Fibroblast of lung (primary cell): Measurements from ENCODE around the gene GNAZ. TPM values are rescaled to one million over a fixed set of nuclear protein-coding genes. Genes with fewer than 3 reads are reported as not detected.

Source experiments
- DNase-seq, 2 donors: peaks; one replicate each; pipeline versions ENCODE4 v3.0.0 to v3.0.0-alpha.2; 2010; ENCODE audit warnings: low read depth in 2 of 2
- H2AFZ ChIP-seq: 2 replicates; pipeline ENCODE4 v1.5.1; 2012; ENCODE audit warnings: low read length, control low read depth, inconsistent platforms
- H3K27ac ChIP-seq: 2 replicates; pipeline ENCODE4 v1.5.1; 2011; ENCODE audit warnings: low read length, control low read depth; ENCODE audit not compliant: insufficient read depth
- H3K27me3 ChIP-seq: 2 replicates; pipeline ENCODE4 v1.5.1; 2011; ENCODE audit warnings: mild to moderate bottlenecking, low read length; ENCODE audit not compliant: control insufficient read depth, insufficient read depth
- H3K36me3 ChIP-seq: 2 replicates; pipeline ENCODE4 v1.5.1; 2011; ENCODE audit warnings: low read length; ENCODE audit not compliant: control insufficient read depth, insufficient read depth
- H3K4me1 ChIP-seq: 2 replicates; pipeline ENCODE4 v1.5.1; 2011; ENCODE audit warnings: low read length; ENCODE audit not compliant: control insufficient read depth, insufficient read depth; ENCODE audit errors: extremely low read depth
- H3K4me2 ChIP-seq: 2 replicates; pipeline ENCODE4 v1.5.1; 2011; ENCODE audit warnings: low read length, control low read depth; ENCODE audit not compliant: insufficient read depth; ENCODE audit errors: extremely low read depth
- H3K4me3 ChIP-seq, 4 experiments: fragments of 200-600 bp in 1 of 4; sonication (generic) in 1 of 4; replicated peaks in 1 of 4; 2 replicates each; pipeline ENCODE4 v1.5.1; 2011 to 2016; ENCODE audit warnings: low read length in 4 of 4, low read depth in 3 of 4, mild to moderate bottlenecking in 3 of 4, control low read depth in 2 of 4, inconsistent platforms in 1 of 4, mixed read lengths in 1 of 4; ENCODE audit not compliant: insufficient read depth in 1 of 4; ENCODE audit errors: control extremely low read depth in 1 of 4
- H3K79me2 ChIP-seq: 2 replicates; pipeline ENCODE4 v1.5.1; 2012; ENCODE audit warnings: mild to moderate bottlenecking, low read length, inconsistent platforms; ENCODE audit not compliant: control insufficient read depth, insufficient read depth
- H3K9ac ChIP-seq: 2 replicates; pipeline ENCODE4 v1.5.1; 2011; ENCODE audit warnings: mild to moderate bottlenecking, low read length, control low read depth; ENCODE audit not compliant: insufficient read depth
- H3K9me3 ChIP-seq: 2 replicates; pipeline ENCODE4 v1.5.1; 2012; ENCODE audit warnings: low read depth, low read length; ENCODE audit not compliant: control insufficient read depth, insufficient read depth
- H4K20me1 ChIP-seq: 2 replicates; pipeline ENCODE4 v1.5.1; 2011; ENCODE audit warnings: low read length; ENCODE audit not compliant: control insufficient read depth, insufficient read depth; ENCODE audit errors: extremely low read depth
- EZH2 ChIP-seq: IDR thresholded peaks from 2 replicates; pipeline ENCODE4 v1.5.1; 2012; ENCODE audit warnings: low read length, control low read depth, mild to moderate bottlenecking; ENCODE audit errors: missing control alignments
- polyA plus RNA-seq, 2 donors: library from polyadenylated mRNA; depleted of rRNA in 1 of 2; stranded (reverse) in 1 of 2; unstranded in 1 of 2; fragments of >200 nt; gene quantifications; 2 replicates each; pipeline ENCODE4 v1.2.1, GENCODE V29; 2011 to 2012; ENCODE audit warnings: missing spikeins in 1 of 2
- total RNA-seq: library from RNA; depleted of rRNA; stranded (reverse); fragments of >200 nt; gene quantifications from 2 replicates; pipeline ENCODE4 v1.2.1, GENCODE V29; 2014
- TF ChIP-seq, protein P1 (sequence below), 2 donors: IDR thresholded peaks in 1 of 2; conservative IDR thresholded peaks in 1 of 2; 1 replicate in 1 of 2; 2 replicates in 1 of 2; pipeline ENCODE4 v1.5.1; 2011 to 2012; ENCODE audit warnings: low read length in 2 of 2, control low read depth in 1 of 2, inconsistent platforms in 1 of 2, low read depth in 1 of 2, mild to moderate bottlenecking in 1 of 2

The GNAZ gene
- total and polyA plus RNA-seq, 2 donors (not counting 1 experiment from before 2014, with no cell fraction given), result 0.22 to 1.7 TPM

DNA sequence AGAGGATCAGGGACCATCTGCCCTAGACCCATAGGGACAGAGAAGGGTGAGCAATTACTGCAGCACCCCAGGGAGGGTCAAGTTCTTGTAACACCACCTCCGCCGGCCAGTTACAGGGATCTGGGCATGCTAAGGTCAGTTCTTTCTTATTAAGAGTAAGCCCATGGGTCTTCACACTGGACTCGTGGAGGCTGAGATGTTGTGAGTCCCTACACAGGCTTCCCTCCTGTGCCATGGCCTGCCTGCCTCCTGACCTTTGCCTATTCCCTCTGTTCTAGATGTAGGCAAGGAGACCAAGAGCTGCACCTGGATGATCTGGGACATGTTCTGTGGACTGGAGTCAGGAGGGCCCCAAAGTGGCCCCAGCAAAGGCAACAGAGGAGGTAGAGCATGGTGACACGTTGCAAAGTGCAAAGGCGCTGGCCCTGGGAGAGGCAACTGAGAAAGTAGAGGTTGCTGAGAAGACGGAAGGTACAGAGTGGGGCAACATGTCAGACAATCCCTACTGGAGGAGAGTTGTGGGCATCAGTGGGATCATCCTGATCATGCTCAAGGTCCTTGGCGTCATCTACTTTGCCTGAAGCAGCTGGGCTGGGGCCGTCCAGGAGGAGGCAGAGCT, 16.3 kb upstream of the GNAZ start:
- no peak overlapping the region for H3K27ac ChIP-seq
- H2AFZ ChIP-seq, result no peak overlapping the region
- TF ChIP-seq, protein P1, sequence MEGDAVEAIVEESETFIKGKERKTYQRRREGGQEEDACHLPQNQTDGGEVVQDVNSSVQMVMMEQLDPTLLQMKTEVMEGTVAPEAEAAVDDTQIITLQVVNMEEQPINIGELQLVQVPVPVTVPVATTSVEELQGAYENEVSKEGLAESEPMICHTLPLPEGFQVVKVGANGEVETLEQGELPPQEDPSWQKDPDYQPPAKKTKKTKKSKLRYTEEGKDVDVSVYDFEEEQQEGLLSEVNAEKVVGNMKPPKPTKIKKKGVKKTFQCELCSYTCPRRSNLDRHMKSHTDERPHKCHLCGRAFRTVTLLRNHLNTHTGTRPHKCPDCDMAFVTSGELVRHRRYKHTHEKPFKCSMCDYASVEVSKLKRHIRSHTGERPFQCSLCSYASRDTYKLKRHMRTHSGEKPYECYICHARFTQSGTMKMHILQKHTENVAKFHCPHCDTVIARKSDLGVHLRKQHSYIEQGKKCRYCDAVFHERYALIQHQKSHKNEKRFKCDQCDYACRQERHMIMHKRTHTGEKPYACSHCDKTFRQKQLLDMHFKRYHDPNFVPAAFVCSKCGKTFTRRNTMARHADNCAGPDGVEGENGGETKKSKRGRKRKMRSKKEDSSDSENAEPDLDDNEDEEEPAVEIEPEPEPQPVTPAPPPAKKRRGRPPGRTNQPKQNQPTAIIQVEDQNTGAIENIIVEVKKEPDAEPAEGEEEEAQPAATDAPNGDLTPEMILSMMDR (conservative IDR thresholded peaks at IDR 0.05 in 1 of 2, IDR thresholded peaks at IDR 0.05 in 1 of 2; ENCODE audit: low read depth in 1 of 2, low read length in 2 of 2), result no peak
- TF ChIP-seq EZH2, result no peak
- no peaks in the 10 kb centered on the region for H3K36me3 ChIP-seq
- H4K20me1 ChIP-seq, result no peaks in the 10 kb centered on the region
- no peak for DNase-seq
- no peaks in the 10 kb centered on the region for H3K9me3 ChIP-seq
- H3K27me3 ChIP-seq, result no peaks in the 10 kb centered on the region
- no peak overlapping the region for H3K9ac ChIP-seq
- no peaks in the 10 kb centered on the region for H3K4me1 ChIP-seq
- H3K79me2 ChIP-seq, result no peaks in the 10 kb centered on the region
- H3K4me2 ChIP-seq, result no peak overlapping the region
- H3K4me3 ChIP-seq, result no peak overlapping the region

DNA sequence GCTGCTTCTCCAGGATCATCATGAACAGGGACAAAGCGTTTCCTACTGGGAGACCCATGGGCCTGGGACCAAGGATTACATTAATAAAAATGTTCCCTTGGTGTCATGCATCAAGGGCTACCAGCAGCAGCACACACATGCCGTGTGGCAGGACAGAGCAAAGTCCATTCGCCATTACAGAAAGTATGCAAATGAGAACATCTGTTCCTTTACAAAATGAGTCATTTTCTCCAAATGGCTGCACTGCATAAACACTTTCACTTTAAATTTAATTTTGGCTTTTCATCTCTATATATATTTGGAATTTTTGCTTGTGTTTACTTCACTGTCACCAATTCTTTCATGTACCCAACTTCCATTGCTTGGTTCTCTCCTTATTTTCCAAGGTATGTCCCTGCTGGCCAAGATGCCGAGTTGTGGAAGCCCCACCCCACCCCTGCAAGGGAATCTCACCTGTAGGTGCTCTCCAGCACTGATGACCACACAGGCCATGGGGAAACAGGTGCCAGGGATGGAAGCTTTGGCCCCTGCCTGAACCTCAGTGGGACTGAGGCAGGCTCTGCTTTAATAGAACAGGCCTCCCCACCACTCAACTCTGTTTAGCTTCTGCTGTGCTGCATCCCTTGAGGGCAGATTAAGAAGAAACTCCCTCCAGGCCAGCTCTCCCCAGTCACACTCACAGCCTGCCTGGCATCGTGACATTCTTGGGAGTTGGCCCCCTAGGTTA, 15.6 kb upstream of the GNAZ start:
- Histone ChIP-seq H3K9ac (no peak overlapping the region), H3K27me3 (no peaks in the 10 kb centered on the region), H3K4me1 (no peaks in the 10 kb centered on the region), H4K20me1 (no peaks in the 10 kb centered on the region), H3K36me3 (no peaks in the 10 kb centered on the region), H3K9me3 (no peaks in the 10 kb centered on the region), H2AFZ (no peak overlapping the region), H3K4me2 (no peak overlapping the region), H3K4me3 (no peak overlapping the region), H3K27ac (no peak overlapping the region), H3K79me2 (no peaks in the 10 kb centered on the region)
- no peak for TF ChIP-seq EZH2
- TF ChIP-seq, protein P1 (conservative IDR thresholded peaks at IDR 0.05 in 1 of 2, IDR thresholded peaks at IDR 0.05 in 1 of 2; ENCODE audit: low read depth in 1 of 2, low read length in 2 of 2), result no peak
- no peak for DNase-seq

DNA sequence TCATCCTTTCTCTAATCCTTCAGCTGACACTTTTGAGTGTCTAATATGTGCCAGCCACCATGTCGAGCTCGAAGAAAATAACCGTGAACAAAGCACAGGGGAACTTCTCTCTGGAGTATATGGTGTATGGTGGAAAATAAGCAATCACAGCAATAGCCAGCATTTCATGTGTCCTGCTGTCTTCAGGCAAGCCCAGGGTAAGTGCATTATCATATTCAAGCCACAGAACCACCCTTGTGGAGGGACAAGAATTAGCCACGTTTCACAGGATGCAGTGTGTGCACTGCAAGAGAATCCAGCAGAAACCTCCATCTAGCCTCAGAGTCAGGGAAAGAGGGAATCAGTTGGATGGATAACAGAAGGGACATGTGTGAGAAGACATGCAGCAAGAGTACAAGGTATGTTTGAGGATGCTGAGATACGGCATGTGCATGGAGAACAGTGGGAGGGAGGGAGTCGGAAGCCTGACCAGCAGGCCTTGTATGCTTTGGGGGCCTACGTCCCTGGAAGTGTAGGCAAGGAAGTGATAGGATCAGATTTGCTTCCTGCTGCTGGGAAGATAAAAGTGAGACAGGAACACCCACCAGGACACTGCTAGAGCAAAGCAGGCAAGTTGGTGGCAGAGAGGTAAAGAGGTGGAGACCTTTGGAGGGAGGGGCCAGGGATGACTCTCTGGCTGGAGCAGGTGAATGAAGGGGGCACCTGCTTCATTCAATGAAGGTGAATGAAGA, 14.7 kb upstream of the GNAZ start:
- Histone ChIP-seq H3K4me2 (no peak overlapping the region), H2AFZ (no peak overlapping the region), H3K9ac (no peak overlapping the region), H3K27me3 (no peaks in the 10 kb centered on the region), H3K27ac (no peak overlapping the region), H3K4me1 (no peaks in the 10 kb centered on the region), H3K79me2 (no peaks in the 10 kb centered on the region), H3K9me3 (no peaks in the 10 kb centered on the region), H3K36me3 (no peaks in the 10 kb centered on the region), H4K20me1 (no peaks in the 10 kb centered on the region), H3K4me3 (no peak overlapping the region)
- TF ChIP-seq, protein P1 (conservative IDR thresholded peaks at IDR 0.05 in 1 of 2, IDR thresholded peaks at IDR 0.05 in 1 of 2; ENCODE audit: low read depth in 1 of 2, low read length in 2 of 2), result no peak
- TF ChIP-seq EZH2, result no peak
- no peak for DNase-seq
